NB4 (cell line): ENCODE data around the gene UBE2D2.
A peak's percentile ranks its signal among the peaks of the same experiment; 100 is the strongest.

Source experiments
- DNase-seq: peaks from one replicate; pipeline ENCODE4 v3.0.0; 2010; ENCODE audit warnings: low read depth
- H3K4me3 ChIP-seq: one replicate; pipeline ENCODE4 v1.5.1; 2011; ENCODE audit warnings: mild to moderate bottlenecking, low read depth, low read length, moderate library complexity
- MAX ChIP-seq: IDR thresholded peaks from 2 replicates; pipeline ENCODE4 v1.6.1; 2011; ENCODE audit warnings: low read depth, low read length
- MYC ChIP-seq: IDR thresholded peaks from 2 replicates; pipeline ENCODE4 v1.6.1; 2011; ENCODE audit warnings: low read depth, low read length
- POLR2A ChIP-seq: IDR thresholded peaks from 2 replicates; pipeline ENCODE4 v1.6.1; 2011; ENCODE audit warnings: mild to moderate bottlenecking; ENCODE audit not compliant: insufficient read length; ENCODE audit errors: extremely low read depth
- TF ChIP-seq, protein P1 (sequence below): IDR thresholded peaks from one replicate; pipeline ENCODE4 v1.5.1; 2012; ENCODE audit warnings: low read depth, low read length

The UBE2D2 gene

GRCh38 chr5:139635606-139636206, 74.6 kb downstream of the UBE2D2 start:
- DNase-seq: peak; percentile 78
- no peak for TF ChIP-seq MAX
- no peak for TF ChIP-seq POLR2A
- TF ChIP-seq, protein P1, sequence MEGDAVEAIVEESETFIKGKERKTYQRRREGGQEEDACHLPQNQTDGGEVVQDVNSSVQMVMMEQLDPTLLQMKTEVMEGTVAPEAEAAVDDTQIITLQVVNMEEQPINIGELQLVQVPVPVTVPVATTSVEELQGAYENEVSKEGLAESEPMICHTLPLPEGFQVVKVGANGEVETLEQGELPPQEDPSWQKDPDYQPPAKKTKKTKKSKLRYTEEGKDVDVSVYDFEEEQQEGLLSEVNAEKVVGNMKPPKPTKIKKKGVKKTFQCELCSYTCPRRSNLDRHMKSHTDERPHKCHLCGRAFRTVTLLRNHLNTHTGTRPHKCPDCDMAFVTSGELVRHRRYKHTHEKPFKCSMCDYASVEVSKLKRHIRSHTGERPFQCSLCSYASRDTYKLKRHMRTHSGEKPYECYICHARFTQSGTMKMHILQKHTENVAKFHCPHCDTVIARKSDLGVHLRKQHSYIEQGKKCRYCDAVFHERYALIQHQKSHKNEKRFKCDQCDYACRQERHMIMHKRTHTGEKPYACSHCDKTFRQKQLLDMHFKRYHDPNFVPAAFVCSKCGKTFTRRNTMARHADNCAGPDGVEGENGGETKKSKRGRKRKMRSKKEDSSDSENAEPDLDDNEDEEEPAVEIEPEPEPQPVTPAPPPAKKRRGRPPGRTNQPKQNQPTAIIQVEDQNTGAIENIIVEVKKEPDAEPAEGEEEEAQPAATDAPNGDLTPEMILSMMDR: peak; percentile 63
- no peak overlapping the region for H3K4me3 ChIP-seq

DNA sequence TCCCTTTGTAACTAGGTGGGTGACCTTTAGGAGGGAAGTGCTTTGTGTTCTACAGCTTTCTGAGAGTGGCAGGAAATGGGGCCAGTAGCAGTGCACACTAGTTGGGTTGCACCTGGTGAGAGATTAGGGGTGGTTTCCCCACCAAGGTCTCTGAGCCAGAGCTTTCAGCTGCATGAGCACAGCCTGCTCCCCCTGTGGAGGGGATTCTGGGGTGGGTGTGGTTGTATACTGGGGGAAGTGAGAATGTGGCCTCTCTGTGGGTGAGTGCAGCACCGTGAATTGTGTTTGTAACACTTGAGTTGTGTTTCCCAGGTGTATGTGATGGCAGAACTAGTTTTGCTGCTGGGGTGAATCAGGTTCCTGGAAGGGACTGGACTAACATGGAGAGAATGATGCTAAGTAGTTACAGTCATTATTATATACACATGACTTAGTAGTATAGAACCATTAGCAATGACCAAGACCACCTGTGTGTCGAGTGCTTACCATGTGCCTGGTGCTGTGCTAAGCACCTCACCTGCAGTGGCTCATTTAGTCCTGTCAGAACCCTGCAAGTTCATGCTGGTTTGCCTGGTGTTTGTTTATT, 75.2 kb downstream of the UBE2D2 start:
- peak overlapping the region; percentile 56 for H3K4me3 ChIP-seq
- DNase-seq: no peak
- no peak for TF ChIP-seq MYC
- 0 out of 2 replicates have a peak, but pooled peaks have one; percentile 17 for TF ChIP-seq MAX

GRCh38 chr5:139636975-139637408, 75.9 kb downstream of the UBE2D2 start:
- peak; percentile 68 for DNase-seq
- TF ChIP-seq POLR2A: no peak
- TF ChIP-seq MYC: no peak
- TF ChIP-seq, protein P1: no peak
- no peak for TF ChIP-seq MAX
- H3K4me3 ChIP-seq: peak overlapping the region; percentile 56

DNA sequence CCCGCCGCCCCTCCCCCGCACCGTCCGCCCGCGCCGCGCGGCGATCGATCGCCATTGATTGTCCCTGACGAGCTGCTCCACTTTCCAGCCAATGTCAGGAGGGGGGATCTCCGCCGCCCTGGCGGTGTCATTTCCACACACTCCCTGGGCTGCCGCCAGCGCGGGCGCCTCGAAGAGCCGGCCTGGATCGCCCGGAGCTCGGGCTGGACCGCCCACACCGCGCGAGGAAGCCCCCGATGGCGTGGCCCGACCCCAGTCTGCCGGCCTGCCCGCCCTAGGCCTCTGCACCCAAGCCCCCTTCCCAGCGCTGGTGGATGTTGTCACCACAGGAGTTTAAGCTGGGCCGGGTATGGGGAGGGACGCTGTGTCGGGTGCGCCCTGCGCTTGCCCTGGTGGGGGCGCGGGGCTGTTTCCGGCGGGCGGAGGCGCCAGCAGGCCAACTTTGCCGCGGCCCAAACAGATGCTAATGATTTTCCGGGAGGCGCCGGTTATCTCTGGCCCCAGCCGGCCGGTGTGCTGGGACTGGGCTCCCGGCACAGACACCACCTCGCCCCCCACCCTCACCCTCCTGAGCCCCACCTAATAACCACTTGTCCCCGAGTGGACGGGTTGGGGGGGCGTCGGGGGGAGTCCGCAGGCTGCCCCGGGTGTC, 76.4 kb downstream of the UBE2D2 start:
- H3K4me3 ChIP-seq: no peak overlapping the region
- TF ChIP-seq POLR2A (no peak), MYC (no peak), MAX (no peak)
- TF ChIP-seq, protein P1: no peak
- DNase-seq: peak; percentile 82

GRCh38 chr5:139638090-139638735, 77.1 kb downstream of the UBE2D2 start:
- peak; percentile 38 for DNase-seq
- no peak overlapping the region for H3K4me3 ChIP-seq
- TF ChIP-seq, protein P1: no peak
- TF ChIP-seq MAX: no peak
- TF ChIP-seq MYC: no peak
- no peak for TF ChIP-seq POLR2A
